HepG2 (cell line): ENCODE measurements around the gene RNF113A. TPM values are rescaled to one million over a fixed set of nuclear protein-coding genes. Genes with fewer than 3 reads are reported as not detected.

Source experiments
- CBX5 ChIP-seq: sonication (generic); formaldehyde crosslinking; IDR thresholded peaks from 2 replicates; pipeline ENCODE4 v1.4.0; 2020; ENCODE audit warnings: missing genetic modification reagents, borderline replicate concordance
- CEBPG ChIP-seq: IDR thresholded peaks from 2 replicates; pipeline ENCODE4 v1.6.1; 2016
- CENPX ChIP-seq: sonication (generic); formaldehyde crosslinking; IDR thresholded peaks from 2 replicates; pipeline ENCODE4 v1.9.0; 2021; ENCODE audit warnings: mild to moderate bottlenecking, missing genetic modification reagents, moderate library complexity
- FOXK2 ChIP-seq: fragments of 450-650 bp; IDR thresholded peaks from 2 replicates; pipeline ENCODE4 v1.6.1; 2016
- GTF3A ChIP-seq: sonication (generic); formaldehyde crosslinking; conservative IDR thresholded peaks from 2 replicates; pipeline ENCODE4 v1.4.0; 2020; ENCODE audit warnings: mild to moderate bottlenecking, missing genetic modification reagents
- HNRNPK ChIP-seq: fragments of 200-400 bp; formaldehyde crosslinking; IDR thresholded peaks from 2 replicates; pipeline ENCODE4 v1.6.1; 2018; ENCODE audit warnings: low read length, low read depth, moderate library complexity, mild to moderate bottlenecking; ENCODE audit not compliant: poor library complexity, severe bottlenecking
- KAT2B ChIP-seq: fragments of 150-350 bp; IDR thresholded peaks from 2 replicates; pipeline ENCODE4 v1.6.1; 2014; ENCODE audit warnings: low read depth, low read length, borderline replicate concordance
- KDM4B ChIP-seq: sonication (generic); formaldehyde crosslinking; IDR thresholded peaks from 2 replicates; pipeline ENCODE4 v1.4.0; 2020; ENCODE audit warnings: missing genetic modification reagents
- NRL ChIP-seq: sonication (generic); formaldehyde crosslinking; IDR thresholded peaks from 2 replicates; pipeline ENCODE4 v1.5.0; 2020; ENCODE audit warnings: missing genetic modification reagents, mild to moderate bottlenecking, moderate library complexity, borderline replicate concordance
- PCBP1 ChIP-seq: fragments of 200-400 bp; formaldehyde crosslinking; IDR thresholded peaks from 2 replicates; pipeline ENCODE4 v1.6.1; 2017; ENCODE audit warnings: mild to moderate bottlenecking, low read depth, low read length, borderline replicate concordance
- RAD21 ChIP-seq: fragments of 450-650 bp; formaldehyde crosslinking; IDR thresholded peaks from 2 replicates; pipeline ENCODE4 v1.5.0; 2020; ENCODE audit warnings: mild to moderate bottlenecking
- REXO4 ChIP-seq: sonication (generic); formaldehyde crosslinking; IDR thresholded peaks from 2 replicates; pipeline ENCODE4 v1.8.0; 2022; ENCODE audit warnings: missing genetic modification reagents, mild to moderate bottlenecking, borderline replicate concordance
- SATB2 ChIP-seq: sonication (generic); formaldehyde crosslinking; IDR thresholded peaks from 2 replicates; pipeline ENCODE4 v1.5.0; 2020; ENCODE audit warnings: missing genetic modification reagents
- STAG1 ChIP-seq: sonication (generic); formaldehyde crosslinking; IDR thresholded peaks from 2 replicates; pipeline ENCODE4 v1.4.0; 2020; ENCODE audit warnings: missing genetic modification reagents
- TGIF2 ChIP-seq: IDR thresholded peaks from 2 replicates; pipeline ENCODE4 v1.6.1; 2016; ENCODE audit warnings: control low read depth, missing compliant biosample characterization
- ZBTB8A ChIP-seq: sonication (generic); formaldehyde crosslinking; IDR thresholded peaks from 2 replicates; pipeline ENCODE4 v1.4.0; 2020; ENCODE audit warnings: mild to moderate bottlenecking, low read depth, missing genetic modification reagents, borderline replicate concordance
- ZNF607 ChIP-seq: sonication (generic); formaldehyde crosslinking; IDR thresholded peaks from 2 replicates; pipeline ENCODE4 v1.5.1; 2020; ENCODE audit warnings: missing genetic modification reagents, mild to moderate bottlenecking, borderline replicate concordance
- ZNF772 ChIP-seq: sonication (generic); formaldehyde crosslinking; IDR thresholded peaks from 2 replicates; pipeline ENCODE4 v1.5.0; 2020; ENCODE audit warnings: mild to moderate bottlenecking, missing genetic modification reagents
- ZNF773 ChIP-seq: sonication (generic); formaldehyde crosslinking; IDR thresholded peaks from 2 replicates; pipeline ENCODE4 v1.4.0; 2020; ENCODE audit warnings: missing genetic modification reagents, borderline replicate concordance
- ZNF781 ChIP-seq: sonication (generic); formaldehyde crosslinking; IDR thresholded peaks from 2 replicates; pipeline ENCODE4 v1.5.1; 2020; ENCODE audit warnings: borderline replicate concordance, mild to moderate bottlenecking, missing genetic modification reagents; ENCODE audit errors: not compliant biosample characterization
- polyA plus RNA-seq, 8 experiments: library from polyadenylated mRNA; depleted of rRNA in 3 of 8; stranded (reverse) in 7 of 8; unstranded in 1 of 8; fragments of >200 nt; fragmentation: Illumina TruSeq in 4 of 8; extraction: Trizol in 4 of 8; gene quantifications; 2 replicates each; pipeline versions ENCODE4 v1.2.1 to v1.2.3, GENCODE V29; 2011 to 2016; ENCODE audit warnings: low read depth in 4 of 8, missing spikeins in 1 of 8, mixed read lengths in 1 of 8; ENCODE audit not compliant: insufficient read depth in 1 of 8
- total RNA-seq, 5 experiments: library from RNA; depleted of rRNA; stranded (reverse); fragments of >200 nt; fragmentation: Illumina TruSeq; extraction: Trizol; gene quantifications; 2 replicates each; pipeline ENCODE4 v1.2.3, GENCODE V29; 2016; ENCODE audit warnings: low read depth in 1 of 5
- TF ChIP-seq, protein P1 (sequence below): sonication (generic); formaldehyde crosslinking; IDR thresholded peaks from 2 replicates; pipeline ENCODE4 v1.5.0; 2020; ENCODE audit warnings: missing genetic modification reagents, mild to moderate bottlenecking, borderline replicate concordance
- TF ChIP-seq, protein P2 (sequence below): sonication (generic); formaldehyde crosslinking; IDR thresholded peaks from 2 replicates; pipeline ENCODE4 v1.9.0; 2022; ENCODE audit warnings: low read depth, missing genetic modification reagents
- TF ChIP-seq, protein P3 (sequence below): sonication (generic); formaldehyde crosslinking; IDR thresholded peaks from 2 replicates; pipeline ENCODE4 v1.5.0; 2020; ENCODE audit warnings: missing genetic modification reagents
- TF ChIP-seq, protein P4 (sequence below): sonication (generic); formaldehyde crosslinking; IDR thresholded peaks from 2 replicates; pipeline ENCODE4 v1.4.0; 2020; ENCODE audit warnings: mild to moderate bottlenecking, missing genetic modification reagents
- TF ChIP-seq, protein P5 (sequence below): sonication (generic); formaldehyde crosslinking; IDR thresholded peaks from 2 replicates; pipeline ENCODE4 v1.4.0; 2020; ENCODE audit warnings: missing genetic modification reagents; ENCODE audit errors: not compliant biosample characterization

The RNF113A gene
- total and polyA plus RNA-seq, 2 of the 13 experiments (the other 11 are each of a cell fraction or from before 2014, with no cell fraction given), result 14.0 to 15.4 TPM

DNA sequence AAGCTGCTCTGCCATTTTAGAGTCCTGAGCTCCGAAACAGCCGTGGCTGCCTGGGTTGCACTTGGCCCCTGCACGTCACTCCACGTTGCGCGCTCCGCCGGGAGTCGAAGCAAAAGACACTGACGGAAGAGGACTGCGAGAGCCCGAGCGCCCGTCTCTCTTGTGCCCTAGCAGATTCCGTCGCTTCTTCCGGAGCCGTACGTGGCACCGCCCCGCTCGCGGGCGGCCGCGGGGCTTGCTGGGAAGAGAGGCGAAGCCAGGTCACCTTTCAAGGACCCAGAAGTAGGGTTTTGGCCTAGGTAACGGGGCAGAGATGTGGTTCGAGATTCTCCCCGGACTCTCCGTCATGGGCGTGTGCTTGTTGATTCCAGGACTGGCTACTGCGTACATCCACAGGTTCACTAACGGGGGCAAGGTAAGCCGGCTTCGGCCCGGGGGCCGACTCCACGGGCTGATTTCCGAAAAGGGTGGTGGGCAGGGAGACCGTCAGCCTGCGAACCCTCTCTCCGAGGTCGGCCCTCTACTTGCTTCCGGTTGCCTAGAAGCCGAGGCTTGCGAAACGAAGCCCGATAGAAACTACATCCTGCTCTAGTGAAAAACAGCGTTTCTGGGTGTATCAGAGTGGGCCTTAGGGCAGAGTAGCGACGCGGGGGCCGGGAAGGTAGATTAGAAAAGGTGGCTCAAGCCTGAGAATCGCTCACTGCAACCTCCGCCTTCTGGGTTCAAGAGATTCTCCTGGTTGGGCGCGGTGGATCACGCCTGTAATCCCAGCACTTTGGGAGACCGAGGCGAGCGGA is at the start of gene RNF113A, which contains the start of gene NDUFA1 (continued):
- TF ChIP-seq, protein P1, sequence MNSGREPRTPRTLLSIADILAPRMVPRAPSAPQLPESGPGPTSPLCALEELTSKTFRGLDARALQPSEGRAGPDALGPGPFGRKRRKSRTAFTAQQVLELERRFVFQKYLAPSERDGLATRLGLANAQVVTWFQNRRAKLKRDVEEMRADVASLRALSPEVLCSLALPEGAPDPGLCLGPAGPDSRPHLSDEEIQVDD (CRISPR knock-in tag), result peak; percentile 36; the same call in 1 of the 2 replicates
- TF ChIP-seq, protein P2, sequence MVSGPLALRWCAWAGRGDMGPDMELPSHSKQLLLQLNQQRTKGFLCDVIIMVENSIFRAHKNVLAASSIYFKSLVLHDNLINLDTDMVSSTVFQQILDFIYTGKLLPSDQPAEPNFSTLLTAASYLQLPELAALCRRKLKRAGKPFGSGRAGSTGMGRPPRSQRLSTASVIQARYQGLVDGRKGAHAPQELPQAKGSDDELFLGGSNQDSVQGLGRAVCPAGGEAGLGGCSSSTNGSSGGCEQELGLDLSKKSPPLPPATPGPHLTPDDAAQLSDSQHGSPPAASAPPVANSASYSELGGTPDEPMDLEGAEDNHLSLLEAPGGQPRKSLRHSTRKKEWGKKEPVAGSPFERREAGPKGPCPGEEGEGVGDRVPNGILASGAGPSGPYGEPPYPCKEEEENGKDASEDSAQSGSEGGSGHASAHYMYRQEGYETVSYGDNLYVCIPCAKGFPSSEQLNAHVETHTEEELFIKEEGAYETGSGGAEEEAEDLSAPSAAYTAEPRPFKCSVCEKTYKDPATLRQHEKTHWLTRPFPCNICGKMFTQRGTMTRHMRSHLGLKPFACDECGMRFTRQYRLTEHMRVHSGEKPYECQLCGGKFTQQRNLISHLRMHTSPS (CRISPR knock-in tag), result 0 out of 2 replicates have a peak, but pooled peaks have one; percentile 30
- TF ChIP-seq FOXK2 (no peak), CEBPG (CRISPR knock-in tag) (peak; percentile 38), GTF3A (CRISPR knock-in tag) (no peak), STAG1 (CRISPR knock-in tag) (no peak), REXO4 (CRISPR knock-in tag) (no peak), KAT2B (no peak), RAD21 (no peak), KDM4B (no peak), TGIF2 (CRISPR knock-in tag) (no peak), ZNF607 (peak; percentile 59), NRL (no peak), SATB2 (CRISPR knock-in tag) (no peak), ZNF773 (peak; percentile 53; the same call in 1 of the 2 replicates), CBX5 (no peak; the same call in 1 of the 2 replicates), PCBP1 (0 out of 2 replicates have a peak, but pooled peaks have one; percentile 23), HNRNPK (no peak), ZNF781 (no peak), CENPX (CRISPR knock-in tag) (no peak), ZBTB8A (CRISPR knock-in tag) (no peak), ZNF772 (peak; percentile 23; the same call in 1 of the 2 replicates)
- TF ChIP-seq, protein P3, sequence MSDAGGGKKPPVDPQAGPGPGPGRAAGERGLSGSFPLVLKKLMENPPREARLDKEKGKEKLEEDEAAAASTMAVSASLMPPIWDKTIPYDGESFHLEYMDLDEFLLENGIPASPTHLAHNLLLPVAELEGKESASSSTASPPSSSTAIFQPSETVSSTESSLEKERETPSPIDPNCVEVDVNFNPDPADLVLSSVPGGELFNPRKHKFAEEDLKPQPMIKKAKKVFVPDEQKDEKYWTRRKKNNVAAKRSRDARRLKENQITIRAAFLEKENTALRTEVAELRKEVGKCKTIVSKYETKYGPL (CRISPR knock-in tag), result peak; percentile 72; the same call in 1 of the 2 replicates
- TF ChIP-seq, protein P4, sequence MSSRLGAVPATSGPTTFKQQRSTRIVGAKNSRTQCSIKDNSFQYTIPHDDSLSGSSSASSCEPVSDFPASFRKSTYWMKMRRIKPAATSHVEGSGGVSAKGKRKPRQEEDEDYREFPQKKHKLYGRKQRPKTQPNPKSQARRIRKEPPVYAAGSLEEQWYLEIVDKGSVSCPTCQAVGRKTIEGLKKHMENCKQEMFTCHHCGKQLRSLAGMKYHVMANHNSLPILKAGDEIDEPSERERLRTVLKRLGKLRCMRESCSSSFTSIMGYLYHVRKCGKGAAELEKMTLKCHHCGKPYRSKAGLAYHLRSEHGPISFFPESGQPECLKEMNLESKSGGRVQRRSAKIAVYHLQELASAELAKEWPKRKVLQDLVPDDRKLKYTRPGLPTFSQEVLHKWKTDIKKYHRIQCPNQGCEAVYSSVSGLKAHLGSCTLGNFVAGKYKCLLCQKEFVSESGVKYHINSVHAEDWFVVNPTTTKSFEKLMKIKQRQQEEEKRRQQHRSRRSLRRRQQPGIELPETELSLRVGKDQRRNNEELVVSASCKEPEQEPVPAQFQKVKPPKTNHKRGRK (CRISPR knock-in tag), result no peak
- TF ChIP-seq, protein P5, sequence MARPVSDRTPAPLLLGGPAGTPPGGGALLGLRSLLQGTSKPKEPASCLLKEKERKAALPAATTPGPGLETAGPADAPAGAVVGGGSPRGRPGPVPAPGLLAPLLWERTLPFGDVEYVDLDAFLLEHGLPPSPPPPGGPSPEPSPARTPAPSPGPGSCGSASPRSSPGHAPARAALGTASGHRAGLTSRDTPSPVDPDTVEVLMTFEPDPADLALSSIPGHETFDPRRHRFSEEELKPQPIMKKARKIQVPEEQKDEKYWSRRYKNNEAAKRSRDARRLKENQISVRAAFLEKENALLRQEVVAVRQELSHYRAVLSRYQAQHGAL (CRISPR knock-in tag), result peak; percentile 79
